GM12872 (cell line): Measurements from ENCODE around the gene ATG4D.

ENCODE experiments used
- CTCF ChIP-seq: IDR thresholded peaks from 3 replicates; pipeline ENCODE4 v1.5.1; 2011; ENCODE audit warnings: low read depth, mild to moderate bottlenecking, low read length, moderate library complexity; ENCODE audit not compliant: insufficient read depth

Gene ATG4D

GRCh38 chr19:10550336-10550735 lies 6.6 kb downstream of the ATG4D start:
- no peak for TF ChIP-seq CTCF

GRCh38 chr19:10551698-10552301 lies 8.1 kb downstream of the ATG4D start:
- peak; percentile 27; the same call in 1 of the 3 replicates for TF ChIP-seq CTCF

GRCh38 chr19:10552510-10553053 lies 8.9 kb downstream of the ATG4D start:
- no peak for TF ChIP-seq CTCF

GRCh38 chr19:10553087-10553667 lies 9.5 kb downstream of the ATG4D start:
- TF ChIP-seq CTCF, result no peak

- no peak for TF ChIP-seq CTCF
Observed at GRCh38 chr19:10553943-10554381, 10.3 kb downstream of the ATG4D start.

- TF ChIP-seq CTCF, result no peak
Observed at GRCh38 chr19:10554760-10555609, 11.3 kb downstream of the ATG4D start.

GRCh38 chr19:10555610-10555973 lies 11.9 kb downstream of the ATG4D start:
- TF ChIP-seq CTCF, result no peak
